ENCODE measurements around the gene GPC1.

GPC1 gene

DNA sequence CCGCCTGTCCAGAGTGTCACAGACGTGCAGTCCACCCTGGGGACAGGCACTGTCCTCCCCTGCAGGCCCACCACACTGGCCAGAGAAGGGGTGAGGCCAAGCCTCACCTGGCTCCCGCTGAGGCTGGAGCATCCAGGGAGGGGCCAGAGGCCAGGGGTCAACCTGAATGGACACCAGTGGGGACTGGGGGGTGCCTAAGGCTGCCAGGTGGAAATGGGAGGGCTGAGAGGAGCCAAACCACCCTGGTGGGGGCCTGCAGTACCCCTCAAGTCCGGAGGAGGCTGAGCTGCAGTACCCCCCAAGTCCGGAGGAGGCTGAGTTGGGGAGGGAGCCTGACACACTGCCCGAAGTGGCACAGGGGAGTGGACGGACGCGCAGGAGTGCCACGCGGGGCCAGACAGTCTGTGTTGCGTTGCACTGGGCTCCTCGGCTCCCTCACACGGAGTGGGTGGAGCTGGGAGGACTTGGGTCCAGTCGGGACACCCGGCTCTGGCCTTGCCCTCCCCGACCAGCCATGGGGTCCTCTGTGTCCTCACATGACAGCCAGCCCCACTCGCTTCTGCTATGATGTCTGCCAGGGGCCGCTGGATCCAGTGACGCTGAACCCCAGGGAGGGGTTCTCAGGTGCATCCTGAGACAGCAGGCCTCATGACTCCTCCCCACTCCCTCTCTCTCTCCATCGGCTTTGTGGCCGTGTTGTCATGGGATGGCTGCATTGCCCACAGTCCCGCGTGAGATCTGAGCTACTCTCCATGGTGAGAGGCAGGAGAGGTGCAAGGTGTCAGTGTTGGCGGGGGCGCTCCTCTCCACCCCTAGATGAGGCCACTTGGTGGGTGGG, 22.3 kb upstream of the GPC1 start:
- H3K4me3 ChIP-seq = no peak overlapping the region
- H3K27me3 ChIP-seq = no peaks in the 10 kb centered on the region
- H3K4me1 ChIP-seq = peaks cover 19% of the 10 kb centered on the region
- peak overlapping the region; percentile 61 for H3K4me2 ChIP-seq
- TF ChIP-seq Cebpa-rat (IDR thresholded peaks at IDR 0.05) = no peak
- H3K9me3 ChIP-seq = peaks cover under 1% of the 10 kb centered on the region
- H3K36me3 ChIP-seq = no peaks in the 10 kb centered on the region
- H3K9ac ChIP-seq = no peak overlapping the region
- H4K20me1 ChIP-seq = no peaks in the 10 kb centered on the region
- peak overlapping the region; percentile 55 for H3K27ac ChIP-seq

- H3K4me3 ChIP-seq = no peak overlapping the region
- no peaks in the 10 kb centered on the region for H3K36me3 ChIP-seq
- peak overlapping the region; percentile 61; the same call in 1 of the 2 replicates for H3K4me2 ChIP-seq
- H3K9ac ChIP-seq = no peak overlapping the region
- H3K27ac ChIP-seq = no peak overlapping the region
- H3K9me3 ChIP-seq = peaks cover 8% of the 10 kb centered on the region
- H3K4me1 ChIP-seq = peaks cover 19% of the 10 kb centered on the region
- no peaks in the 10 kb centered on the region for H3K27me3 ChIP-seq
- no peak for TF ChIP-seq Cebpa-rat (IDR thresholded peaks at IDR 0.05)
- no peaks in the 10 kb centered on the region for H4K20me1 ChIP-seq
Observed at GRCh38 chr2:240413813-240414429, 21.5 kb upstream of the GPC1 start.

- TF ChIP-seq Cebpa-rat (IDR thresholded peaks at IDR 0.05) = no peak
- H3K27me3 ChIP-seq = no peaks in the 10 kb centered on the region
- no peak overlapping the region for H3K9ac ChIP-seq
- H3K36me3 ChIP-seq = no peaks in the 10 kb centered on the region
- peaks cover 19% of the 10 kb centered on the region for H3K4me1 ChIP-seq
- H3K27ac ChIP-seq = no peak overlapping the region
- no peaks in the 10 kb centered on the region for H4K20me1 ChIP-seq
- peaks cover 37% of the 10 kb centered on the region for H3K9me3 ChIP-seq
- H3K4me2 ChIP-seq = no peak overlapping the region
- no peak overlapping the region for H3K4me3 ChIP-seq
Observed at GRCh38 chr2:240416821-240417220, 18.6 kb upstream of the GPC1 start.

- H3K9me3 ChIP-seq = peaks cover 44% of the 10 kb centered on the region
- H3K4me3 ChIP-seq = no peak overlapping the region
- no peak overlapping the region for H3K4me2 ChIP-seq
- H4K20me1 ChIP-seq = no peaks in the 10 kb centered on the region
- peaks cover 7% of the 10 kb centered on the region for H3K4me1 ChIP-seq
- H3K9ac ChIP-seq = no peak overlapping the region
- no peak overlapping the region for H3K27ac ChIP-seq
- H3K27me3 ChIP-seq = no peaks in the 10 kb centered on the region
- no peaks in the 10 kb centered on the region for H3K36me3 ChIP-seq
- TF ChIP-seq Cebpa-rat (IDR thresholded peaks at IDR 0.05) = no peak
Observed at GRCh38 chr2:240418311-240418710, 17.2 kb upstream of the GPC1 start.

- no peaks in the 10 kb centered on the region for H3K27me3 ChIP-seq
- H3K36me3 ChIP-seq = no peaks in the 10 kb centered on the region
- H3K4me2 ChIP-seq = no peak overlapping the region
- no peaks in the 10 kb centered on the region for H4K20me1 ChIP-seq
- peaks cover 44% of the 10 kb centered on the region for H3K9me3 ChIP-seq
- no peak overlapping the region for H3K27ac ChIP-seq
- H3K9ac ChIP-seq = no peak overlapping the region
- no peak for TF ChIP-seq Cebpa-rat (IDR thresholded peaks at IDR 0.05)
- H3K4me1 ChIP-seq = no peaks in the 10 kb centered on the region
- no peak overlapping the region for H3K4me3 ChIP-seq
Observed at GRCh38 chr2:240419271-240419670, 16.2 kb upstream of the GPC1 start.

DNA sequence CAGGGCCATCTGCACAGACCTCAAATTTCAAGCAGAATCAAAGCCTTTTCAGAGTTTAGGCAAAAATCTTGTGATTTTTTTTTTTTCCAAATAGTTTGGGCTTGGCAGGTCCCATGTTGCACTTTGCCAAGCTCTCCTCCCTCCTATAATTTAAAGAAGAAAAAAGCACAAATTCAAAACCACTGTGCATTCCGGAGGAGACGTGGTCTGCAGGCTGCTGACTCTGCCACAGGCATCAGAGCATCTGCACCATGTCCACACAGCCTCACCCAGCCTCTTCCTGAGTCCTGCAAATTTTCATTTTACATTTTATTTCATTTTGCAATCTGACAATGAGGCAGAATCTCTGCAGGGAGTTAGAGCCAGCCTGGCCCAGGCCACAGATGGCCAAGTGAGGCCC, 15.7 kb upstream of the GPC1 start:
- no peaks in the 10 kb centered on the region for H3K4me1 ChIP-seq
- H3K4me3 ChIP-seq = no peak overlapping the region
- no peak overlapping the region for H3K4me2 ChIP-seq
- H3K27me3 ChIP-seq = no peaks in the 10 kb centered on the region
- H4K20me1 ChIP-seq = no peaks in the 10 kb centered on the region
- TF ChIP-seq Cebpa-rat (IDR thresholded peaks at IDR 0.05) = no peak
- H3K27ac ChIP-seq = no peak overlapping the region
- H3K9ac ChIP-seq = no peak overlapping the region
- H3K36me3 ChIP-seq = no peaks in the 10 kb centered on the region
- H3K9me3 ChIP-seq = peaks cover 46% of the 10 kb centered on the region

- H4K20me1 ChIP-seq = no peaks in the 10 kb centered on the region
- TF ChIP-seq Cebpa-rat (IDR thresholded peaks at IDR 0.05) = no peak
Observed at GRCh38 chr2:240420206-240421104, 15.0 kb upstream of the GPC1 start.

DNA sequence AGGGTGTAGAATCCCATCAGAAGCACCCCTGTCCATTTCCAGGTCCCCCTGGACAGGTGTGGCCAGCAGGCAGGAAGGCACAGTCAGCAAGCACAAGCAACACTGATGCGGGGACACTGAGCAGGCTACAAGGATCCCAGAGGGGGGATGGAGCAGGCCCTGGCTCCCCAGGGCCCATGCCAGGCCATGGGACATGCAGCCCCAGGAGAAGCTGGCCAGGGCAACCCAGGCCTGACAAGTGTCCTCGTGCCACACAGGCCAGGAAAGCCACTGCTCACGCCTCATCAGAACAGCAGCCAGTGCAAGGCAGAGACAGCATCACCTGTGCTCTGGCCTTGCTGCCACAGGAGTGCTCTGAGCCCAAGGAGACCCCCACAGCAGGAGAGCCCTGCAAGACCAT, 14.1 kb upstream of the GPC1 start:
- Histone ChIP-seq H3K4me1 (no peaks in the 10 kb centered on the region), H3K4me3 (no peak overlapping the region), H3K9me3 (peaks cover 63% of the 10 kb centered on the region), H3K27ac (no peak overlapping the region), H3K9ac (no peak overlapping the region), H3K27me3 (no peaks in the 10 kb centered on the region), H3K36me3 (no peaks in the 10 kb centered on the region), H4K20me1 (no peaks in the 10 kb centered on the region), H3K4me2 (no peak overlapping the region)
- no peak for TF ChIP-seq Cebpa-rat (IDR thresholded peaks at IDR 0.05)

More at GRCh38 chr2:240420206-240421104, 15.0 kb upstream of the GPC1 start:
- Histone ChIP-seq H3K36me3 (no peaks in the 10 kb centered on the region), H3K9me3 (peaks cover 53% of the 10 kb centered on the region), H3K27ac (no peak overlapping the region), H3K27me3 (no peaks in the 10 kb centered on the region), H3K4me2 (no peak overlapping the region), H3K4me3 (no peak overlapping the region), H3K4me1 (no peaks in the 10 kb centered on the region), H3K9ac (no peak overlapping the region)

GRCh38 chr2:240422658-240423329, 12.7 kb upstream of the GPC1 start:
- Histone ChIP-seq H3K27ac (no peak overlapping the region), H3K27me3 (no peaks in the 10 kb centered on the region), H4K20me1 (no peaks in the 10 kb centered on the region), H3K4me1 (no peaks in the 10 kb centered on the region), H3K9ac (no peak overlapping the region), H3K9me3 (peaks cover 67% of the 10 kb centered on the region), H3K4me2 (no peak overlapping the region), H3K36me3 (no peaks in the 10 kb centered on the region), H3K4me3 (no peak overlapping the region)
- TF ChIP-seq Cebpa-rat (IDR thresholded peaks at IDR 0.05) = no peak

All from BLaER1 (cell line).